Measurements from ENCODE around the gene CD96. TPM values are rescaled to one million over a fixed set of nuclear protein-coding genes. Genes with fewer than 3 reads are reported as not detected.

The CD96 gene
- total RNA-seq, 1 experiment from 2014 or later, result not detected

- no peak overlapping the region for H3K27ac Mint-ChIP-seq
- Histone ChIP-seq H3K79me1 (ENCODE audit: insufficient read depth, low read depth, low read length, poor library complexity, severe bottlenecking) (no peaks in the 10 kb centered on the region), H4K5ac (ENCODE audit: insufficient read length, low read depth, low read length) (no peak overlapping the region), H4K8ac (replicated peaks; ENCODE audit: insufficient read length, low read depth, low read length) (no peak overlapping the region), H3K9ac (ENCODE audit: extremely low read depth, insufficient read length, low read length) (no peak overlapping the region), H3K4ac (ENCODE audit: low read depth, low read length) (no peak overlapping the region), H4K91ac (ENCODE audit: insufficient read length, low read depth, low read length) (no peak overlapping the region), H3K23me2 (ENCODE audit: insufficient read length, low read depth, low read length, poor library complexity, severe bottlenecking) (no peaks in the 10 kb centered on the region), H3T11ph (ENCODE audit: low read length) (no peak overlapping the region), H3K56ac (ENCODE audit: insufficient read length, low read depth, low read length) (no peak overlapping the region), H3K4me2 (ENCODE audit: insufficient read depth, insufficient read length, low read length) (no peak overlapping the region), H3K14ac (ENCODE audit: insufficient read depth, low read length) (no peak overlapping the region), H4K20me1 (ENCODE audit: control insufficient read depth, insufficient read depth, insufficient read length) (no peaks in the 10 kb centered on the region), H3K18ac (ENCODE audit: insufficient read length, low read depth, low read length) (no peak overlapping the region), H3K27ac (ENCODE audit: insufficient read length, low read depth, low read length) (no peak overlapping the region), H2BK5ac (ENCODE audit: insufficient read length, low read length) (no peak overlapping the region), H2BK12ac (ENCODE audit: insufficient read length, low read depth, low read length) (no peak overlapping the region), H3K27me3 (ENCODE audit: insufficient read depth, low read length) (no peaks in the 10 kb centered on the region), H2AFZ (ENCODE audit: low read length) (no peak overlapping the region), H2BK120ac (ENCODE audit: low read depth, low read length, poor library complexity, severe bottlenecking) (no peak overlapping the region), H2AK5ac (ENCODE audit: insufficient read length, low read length) (no peak overlapping the region), H2BK20ac (ENCODE audit: low read depth, low read length, poor library complexity, severe bottlenecking) (no peak overlapping the region), H3K9me3 (ENCODE audit: control insufficient read depth, low read depth, low read length) (no peaks in the 10 kb centered on the region), H2BK15ac (ENCODE audit: low read depth, low read length) (no peak overlapping the region), H3K79me2 (ENCODE audit: insufficient read depth, low read length) (no peaks in the 10 kb centered on the region), H3K23ac (ENCODE audit: insufficient read length, low read depth, low read length) (no peak overlapping the region), H3K4me1 (ENCODE audit: insufficient read depth, low read length) (no peaks in the 10 kb centered on the region)
- no peaks in the 10 kb centered on the region for H3K9me3 Mint-ChIP-seq
- peaks cover 0 to 3% of the 10 kb centered on the region in 2 experiments; a peak in 1 of 4 replicates for H3K4me1 Mint-ChIP-seq
- H3K27me3 Mint-ChIP-seq (ENCODE audit: low read depth), result peaks cover 2% of the 10 kb centered on the region
- no CpG with 5 or more reads among the region's 3 CpGs for WGBS (ENCODE audit: extremely low coverage, insufficient read length, low lambda C conversion rate)
- DNase-seq, result no peak
- no peak overlapping the region for H3K4me3 Mint-ChIP-seq
- H3K36me3 Mint-ChIP-seq (ENCODE audit: insufficient read depth in 1 of 3, low read depth in 3 of 3), result no peaks in the 10 kb centered on the region
- TF ChIP-seq, protein P1, sequence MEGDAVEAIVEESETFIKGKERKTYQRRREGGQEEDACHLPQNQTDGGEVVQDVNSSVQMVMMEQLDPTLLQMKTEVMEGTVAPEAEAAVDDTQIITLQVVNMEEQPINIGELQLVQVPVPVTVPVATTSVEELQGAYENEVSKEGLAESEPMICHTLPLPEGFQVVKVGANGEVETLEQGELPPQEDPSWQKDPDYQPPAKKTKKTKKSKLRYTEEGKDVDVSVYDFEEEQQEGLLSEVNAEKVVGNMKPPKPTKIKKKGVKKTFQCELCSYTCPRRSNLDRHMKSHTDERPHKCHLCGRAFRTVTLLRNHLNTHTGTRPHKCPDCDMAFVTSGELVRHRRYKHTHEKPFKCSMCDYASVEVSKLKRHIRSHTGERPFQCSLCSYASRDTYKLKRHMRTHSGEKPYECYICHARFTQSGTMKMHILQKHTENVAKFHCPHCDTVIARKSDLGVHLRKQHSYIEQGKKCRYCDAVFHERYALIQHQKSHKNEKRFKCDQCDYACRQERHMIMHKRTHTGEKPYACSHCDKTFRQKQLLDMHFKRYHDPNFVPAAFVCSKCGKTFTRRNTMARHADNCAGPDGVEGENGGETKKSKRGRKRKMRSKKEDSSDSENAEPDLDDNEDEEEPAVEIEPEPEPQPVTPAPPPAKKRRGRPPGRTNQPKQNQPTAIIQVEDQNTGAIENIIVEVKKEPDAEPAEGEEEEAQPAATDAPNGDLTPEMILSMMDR (conservative IDR thresholded peaks at IDR 0.05), result no peak
Measured at GRCh38 chr3:111607240-111607920, 65.4 kb downstream of the CD96 start.
